Kidney tubule cell (primary cell): Measurements from ENCODE around the gene SNCAIP.
"Not testable (repeated sequence)": the region's sequence is repeated elsewhere in the genome, so short reads cannot be mapped to it uniquely, and the experiment has no call there.

Experiments used
- DNase-seq: peaks from one replicate; pipeline ENCODE4 v3.0.0-alpha.2; 2018; ENCODE audit warnings: low spot score

SNCAIP gene

GRCh38 chr5:122468351-122469116 lies 156.5 kb downstream of the SNCAIP start:
- no peak for DNase-seq

DNA sequence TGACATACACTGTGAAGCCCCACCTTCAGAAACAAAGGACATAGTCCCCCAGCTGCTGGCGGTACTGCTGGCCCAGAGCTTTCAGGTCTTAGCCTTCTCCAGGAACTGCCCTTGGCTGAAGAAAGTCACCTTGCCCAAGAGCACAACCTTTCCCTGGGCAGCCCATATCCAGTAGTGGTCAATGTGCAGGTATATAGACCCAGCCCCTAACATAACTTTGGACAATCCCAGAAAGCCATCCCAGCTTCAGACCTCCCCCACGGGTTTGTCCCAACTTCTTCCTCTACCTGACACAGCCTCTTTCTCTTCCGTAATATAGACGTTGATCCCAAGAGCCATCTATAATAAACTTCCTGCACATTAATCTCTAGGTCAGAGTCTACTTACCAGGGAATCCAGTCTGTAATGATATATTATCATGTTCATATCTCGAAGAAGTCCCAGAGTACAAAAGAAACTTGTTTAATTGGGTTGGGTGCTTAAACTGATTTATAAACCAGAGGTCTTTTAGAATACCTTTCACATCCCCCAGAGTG lies 157.4 kb downstream of the SNCAIP start:
- no peak for DNase-seq

DNA sequence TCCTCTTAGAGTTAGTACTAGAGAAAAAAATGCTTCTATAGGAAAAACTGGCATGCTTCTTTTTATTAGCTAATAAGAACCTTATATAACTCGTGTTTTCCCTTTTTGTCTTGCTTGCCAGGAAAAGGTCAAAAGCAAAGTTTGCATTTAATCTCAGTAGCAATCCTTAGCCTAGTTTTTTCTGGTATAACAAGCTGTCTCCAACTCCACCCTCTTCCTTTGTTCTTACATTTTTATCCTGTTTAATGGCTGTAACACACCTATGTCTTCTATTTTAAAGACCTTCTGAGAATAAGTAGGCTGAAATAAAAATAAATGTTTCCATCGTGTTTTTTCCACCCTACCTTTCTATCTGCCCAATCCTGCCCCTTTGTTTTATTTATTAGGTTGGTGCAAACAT lies 158.3 kb downstream of the SNCAIP start:
- DNase-seq: no peak

DNA sequence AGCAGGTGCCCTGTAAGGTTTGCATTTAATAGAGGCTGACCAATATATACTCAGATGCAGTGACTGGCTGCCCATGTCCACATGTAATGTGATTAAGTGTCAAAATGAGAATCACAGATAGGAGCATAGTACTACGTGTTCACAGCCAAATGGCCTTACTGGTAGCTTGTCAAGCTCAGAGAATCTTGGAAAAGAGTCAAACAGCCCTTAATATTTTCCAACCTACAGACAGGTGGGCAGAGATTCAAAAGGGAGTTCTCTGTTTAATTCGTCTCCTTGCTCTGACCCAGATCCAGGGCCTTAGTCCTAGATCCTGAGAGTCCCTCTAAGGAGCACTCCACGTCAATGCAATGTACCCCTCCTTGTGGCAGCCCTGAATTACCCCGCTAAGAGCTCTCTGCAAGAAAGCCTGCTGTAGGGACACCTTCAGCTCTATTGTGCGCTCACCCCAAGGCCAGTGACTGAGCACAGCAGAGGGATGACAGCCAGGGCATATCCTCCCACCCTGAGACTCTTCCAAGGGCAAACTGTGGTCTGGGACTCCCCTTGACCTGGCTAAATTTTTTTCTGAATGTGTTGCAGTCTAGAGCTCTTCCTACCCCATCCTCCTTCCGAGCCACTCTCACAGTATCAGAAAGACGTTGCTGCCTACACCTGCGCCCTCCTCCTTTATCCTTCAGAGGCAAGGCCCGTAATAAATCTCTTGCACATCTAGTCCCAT lies 159.2 kb downstream of the SNCAIP start:
- DNase-seq: no peak

- DNase-seq: no peak
These were observed 159.7 kb downstream of the SNCAIP start for GRCh38 chr5:122471752-122472061.

DNA sequence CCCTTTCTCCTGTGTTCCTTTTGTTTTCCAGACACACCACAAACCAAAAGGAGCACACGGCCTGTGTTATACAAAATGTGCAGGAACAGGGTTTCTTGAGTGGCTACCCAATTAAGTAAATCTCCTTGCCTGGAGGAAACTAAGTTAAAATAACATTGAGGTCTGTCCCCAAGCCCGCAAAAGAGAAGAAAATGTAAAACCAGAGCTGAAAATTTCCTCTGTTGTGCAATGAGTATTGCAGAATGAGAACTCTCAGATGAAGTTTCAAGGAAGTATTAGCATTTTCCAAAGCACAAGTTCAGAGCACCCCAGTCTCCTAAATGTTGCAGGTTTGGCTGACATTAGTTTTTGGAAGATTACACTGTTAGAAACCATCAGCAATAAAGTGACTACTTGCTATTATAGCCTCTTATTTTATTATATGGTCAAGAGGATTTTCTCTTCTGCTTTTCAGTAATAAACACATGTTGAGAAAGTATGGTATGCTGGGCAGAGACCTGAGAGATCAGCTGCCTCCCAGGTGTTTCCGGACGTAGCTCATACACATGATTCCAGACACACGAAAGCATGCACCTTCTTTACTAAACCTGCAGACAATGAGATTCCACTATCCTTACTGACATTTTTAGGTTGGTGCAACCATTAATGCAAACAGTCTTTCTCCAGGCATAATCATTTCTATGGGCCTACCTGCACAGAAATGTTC lies 161.3 kb downstream of the SNCAIP start:
- no peak for DNase-seq

DNA sequence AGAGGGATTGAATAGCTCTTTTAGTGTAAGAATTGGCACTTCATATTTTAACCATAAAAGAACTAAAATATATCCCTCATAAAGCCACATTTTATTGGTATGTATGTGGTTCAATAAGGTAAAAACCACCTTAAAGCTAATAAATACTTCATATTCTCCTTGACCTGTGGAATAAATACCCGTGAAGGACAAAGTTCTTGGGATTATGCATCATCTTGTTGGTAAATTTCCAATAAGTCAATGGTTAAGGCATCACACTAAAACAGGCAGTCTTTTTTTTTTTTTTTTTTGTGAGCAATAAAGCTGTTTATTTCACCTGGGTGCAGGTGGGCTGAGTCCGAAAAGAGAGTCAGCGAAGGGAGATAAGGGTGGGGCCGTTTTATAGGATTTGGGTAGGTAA lies 161.9 kb downstream of the SNCAIP start:
- DNase-seq: no peak

- DNase-seq: peak; percentile 19
These were observed 166.9 kb downstream of the SNCAIP start for GRCh38 chr5:122478741-122479442.

GRCh38 chr5:122480146-122480545 lies 168.1 kb downstream of the SNCAIP start:
- no peak for DNase-seq

- DNase-seq: no peak
These were observed 172.1 kb downstream of the SNCAIP start for GRCh38 chr5:122484103-122484502.

GRCh38 chr5:122485226-122485625 lies 173.2 kb downstream of the SNCAIP start:
- DNase-seq: no peak

GRCh38 chr5:122486616-122487015 lies 174.6 kb downstream of the SNCAIP start:
- DNase-seq: not testable (repeated sequence)

DNA sequence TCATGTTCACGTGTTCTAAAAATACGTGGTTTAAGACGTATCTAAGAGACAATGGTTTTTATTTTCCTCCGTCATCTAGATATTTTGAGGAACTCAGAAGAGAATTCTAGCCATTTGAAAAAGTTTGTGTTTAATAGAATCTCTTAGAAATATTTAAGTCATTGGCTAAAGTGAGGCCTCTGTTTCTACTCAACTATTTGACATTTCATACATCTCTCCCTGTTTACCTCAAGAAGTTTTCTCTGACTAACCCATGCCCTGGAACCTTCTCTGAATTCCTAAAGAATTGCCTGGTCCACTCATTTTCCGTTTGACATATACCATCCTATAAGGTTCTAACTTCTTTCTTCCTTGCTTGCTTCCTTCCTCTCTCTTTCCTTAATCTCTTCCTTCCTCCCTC lies 178.7 kb downstream of the SNCAIP start:
- no peak for DNase-seq

DNA sequence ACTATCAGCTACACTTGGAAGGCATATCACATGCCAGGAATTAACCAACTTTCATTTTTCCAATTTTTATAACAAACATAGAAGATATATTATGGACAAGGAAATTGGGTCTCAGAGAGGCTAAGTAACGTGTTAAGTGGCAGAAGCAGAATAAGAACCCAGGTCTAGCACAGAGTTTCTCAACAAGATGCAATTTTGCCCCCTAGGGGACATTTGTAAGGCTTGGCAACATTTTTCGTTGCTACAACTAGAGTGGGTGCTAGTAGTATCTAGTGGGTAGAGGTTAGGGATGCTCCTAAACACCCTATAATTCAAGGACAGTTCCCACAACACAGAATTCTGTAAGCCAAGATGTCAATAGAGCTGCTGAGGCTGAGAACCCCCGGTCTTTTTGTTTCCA lies 180.6 kb downstream of the SNCAIP start:
- DNase-seq: no peak

DNA sequence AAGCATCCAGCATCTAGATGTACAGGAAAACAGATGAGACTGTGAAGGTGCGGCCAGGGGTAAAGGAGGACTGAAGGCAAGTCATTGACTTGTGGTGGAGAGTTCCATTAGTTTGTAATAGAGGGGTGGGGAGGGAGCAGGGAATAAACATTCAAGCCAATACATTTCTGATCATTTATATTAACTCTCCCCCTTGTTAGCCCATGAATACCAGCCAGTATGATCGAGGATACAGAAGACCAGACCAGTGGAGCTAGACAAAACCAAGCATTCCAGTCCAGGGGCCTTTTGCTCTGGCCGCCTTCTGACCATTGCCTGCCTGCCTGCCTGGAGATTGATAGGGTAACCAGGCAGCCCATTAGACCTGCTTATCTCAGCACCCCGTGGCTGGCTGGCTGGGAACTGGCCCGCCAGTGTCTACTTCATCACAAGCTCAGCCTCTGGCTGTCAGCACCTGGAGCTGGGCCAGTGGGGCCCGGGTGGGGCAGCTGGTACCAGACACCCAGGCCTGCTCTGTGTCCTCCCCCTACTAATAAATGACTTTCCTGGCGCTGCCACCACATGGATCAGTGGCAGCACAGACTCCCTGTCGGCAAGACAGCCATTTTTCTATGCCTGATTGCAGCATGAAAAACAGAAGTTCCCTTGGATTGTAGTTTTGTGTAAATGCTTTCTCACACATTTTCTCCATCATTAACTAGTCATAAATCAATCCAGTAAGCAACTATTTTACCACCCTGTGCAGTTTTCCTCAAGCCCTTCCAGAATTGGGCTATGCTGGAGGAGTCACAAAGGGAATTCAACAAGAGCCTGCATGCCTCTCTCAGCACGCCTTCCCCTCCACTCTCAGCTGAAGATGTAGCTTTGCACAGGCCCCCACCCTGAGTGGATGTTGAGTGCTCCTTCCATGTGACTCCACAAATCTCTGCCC lies 181.3 kb downstream of the SNCAIP start:
- no peak for DNase-seq

DNA sequence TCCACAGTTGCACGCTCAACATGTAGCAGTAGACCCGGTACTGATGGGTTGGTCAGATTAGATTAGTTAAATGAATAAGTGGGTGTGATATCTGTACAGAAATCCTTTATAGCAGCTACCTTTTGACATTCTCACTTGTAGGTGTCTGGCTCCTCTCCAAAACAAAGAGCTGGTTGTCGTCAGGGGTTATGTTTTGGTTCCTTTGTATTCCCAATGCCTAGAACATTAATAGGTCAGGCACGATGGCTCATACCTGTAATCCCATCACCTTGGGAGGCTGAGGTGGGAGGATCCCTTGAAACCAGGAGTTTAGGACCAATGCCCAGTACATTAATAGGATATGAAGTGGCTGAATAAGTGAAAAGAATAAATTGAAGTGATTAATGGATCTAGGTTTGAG lies 182.1 kb downstream of the SNCAIP start:
- DNase-seq: no peak

- DNase-seq: no peak
These were observed 186.1 kb downstream of the SNCAIP start for GRCh38 chr5:122498163-122498562.

DNA sequence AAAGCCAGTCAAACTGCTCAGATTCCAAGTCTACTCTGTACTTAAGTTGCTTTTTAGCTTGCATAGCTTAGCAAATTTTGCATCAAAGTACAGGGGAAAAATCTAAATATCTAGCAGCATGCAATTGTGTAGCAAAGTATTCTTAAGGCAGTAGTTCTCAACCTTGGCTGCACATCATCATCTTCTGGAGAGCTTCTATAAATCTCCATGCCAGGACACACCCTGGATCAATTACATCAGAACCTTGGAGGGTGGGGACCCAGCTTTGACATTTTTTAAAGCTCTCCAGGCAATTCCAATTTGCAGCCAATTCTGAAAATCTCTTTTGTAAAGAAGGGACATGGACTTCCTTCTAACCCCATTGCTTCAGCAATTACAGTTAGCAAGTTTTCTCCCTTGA lies 187.5 kb downstream of the SNCAIP start:
- DNase-seq: no peak

- DNase-seq: peak; percentile 22
These were observed 188.4 kb downstream of the SNCAIP start for GRCh38 chr5:122500245-122501088.

- no peak for DNase-seq
These were observed 189.0 kb downstream of the SNCAIP start for GRCh38 chr5:122501089-122501435.
